Measurements from ENCODE around the gene GREB1L. TPM values are rescaled to one million over a fixed set of nuclear protein-coding genes. Genes with fewer than 3 reads are reported as not detected.

Gene GREB1L
- total RNA-seq, 1 donor from 2014 or later: 0.70 TPM

DNA sequence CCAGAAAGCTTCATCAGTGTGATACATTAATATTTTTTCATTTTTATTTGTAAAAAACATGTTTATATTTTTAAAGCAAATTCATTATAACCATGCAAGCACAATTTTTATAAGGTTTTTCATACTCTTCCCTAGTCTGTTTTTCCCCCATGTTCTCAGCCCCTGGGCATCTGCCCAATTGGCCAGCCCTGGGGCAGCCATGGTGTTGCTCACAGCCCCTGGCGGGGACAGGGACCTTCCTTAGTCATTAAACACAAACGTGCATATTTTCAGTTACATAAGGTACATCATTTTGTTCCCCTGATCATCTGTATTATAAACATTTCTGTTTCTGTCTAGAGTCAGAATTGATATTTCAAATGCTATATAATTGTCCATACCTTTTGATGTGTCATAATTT, 208.5 kb downstream of the GREB1L start:
- Mint-ChIP-seq H3K4me3 (ENCODE audit: unreplicated experiment) (no peak overlapping the region), H3K4me1 (ENCODE audit: unreplicated experiment) (peaks cover 4% of the 10 kb centered on the region), H3K36me3 (ENCODE audit: unreplicated experiment) (no peaks in the 10 kb centered on the region), H3K9me3 (ENCODE audit: unreplicated experiment) (no peaks in the 10 kb centered on the region), H3K27ac (ENCODE audit: unreplicated experiment) (no peak overlapping the region), H3K27me3 (ENCODE audit: unreplicated experiment) (peaks cover 38% of the 10 kb centered on the region)
- TF ChIP-seq, protein P1, sequence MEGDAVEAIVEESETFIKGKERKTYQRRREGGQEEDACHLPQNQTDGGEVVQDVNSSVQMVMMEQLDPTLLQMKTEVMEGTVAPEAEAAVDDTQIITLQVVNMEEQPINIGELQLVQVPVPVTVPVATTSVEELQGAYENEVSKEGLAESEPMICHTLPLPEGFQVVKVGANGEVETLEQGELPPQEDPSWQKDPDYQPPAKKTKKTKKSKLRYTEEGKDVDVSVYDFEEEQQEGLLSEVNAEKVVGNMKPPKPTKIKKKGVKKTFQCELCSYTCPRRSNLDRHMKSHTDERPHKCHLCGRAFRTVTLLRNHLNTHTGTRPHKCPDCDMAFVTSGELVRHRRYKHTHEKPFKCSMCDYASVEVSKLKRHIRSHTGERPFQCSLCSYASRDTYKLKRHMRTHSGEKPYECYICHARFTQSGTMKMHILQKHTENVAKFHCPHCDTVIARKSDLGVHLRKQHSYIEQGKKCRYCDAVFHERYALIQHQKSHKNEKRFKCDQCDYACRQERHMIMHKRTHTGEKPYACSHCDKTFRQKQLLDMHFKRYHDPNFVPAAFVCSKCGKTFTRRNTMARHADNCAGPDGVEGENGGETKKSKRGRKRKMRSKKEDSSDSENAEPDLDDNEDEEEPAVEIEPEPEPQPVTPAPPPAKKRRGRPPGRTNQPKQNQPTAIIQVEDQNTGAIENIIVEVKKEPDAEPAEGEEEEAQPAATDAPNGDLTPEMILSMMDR (IDR thresholded peaks at IDR 0.05): no peak
- no peak for DNase-seq (ENCODE audit: extremely low spot score, unreplicated experiment)

DNA sequence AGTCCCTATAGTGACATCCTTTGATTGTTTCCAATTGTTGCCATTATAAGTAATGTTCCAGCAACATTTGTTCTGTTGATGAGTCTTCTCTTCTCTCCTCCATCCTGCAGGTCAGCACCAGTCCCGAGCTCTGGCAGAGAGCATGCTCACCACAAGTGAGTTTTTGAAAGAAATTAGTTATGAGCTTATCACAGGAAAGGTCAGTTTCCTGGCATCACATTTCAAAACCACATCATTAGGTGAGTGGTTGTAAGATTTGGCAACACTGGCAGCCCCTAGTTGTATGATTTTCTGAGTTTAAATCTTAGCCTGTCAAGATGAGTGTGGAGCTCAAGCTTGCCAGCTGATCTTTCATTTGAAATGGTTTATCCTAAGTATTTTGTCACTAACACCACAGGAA, 208.9 kb downstream of the GREB1L start:
- H3K9me3 Mint-ChIP-seq (ENCODE audit: unreplicated experiment): no peaks in the 10 kb centered on the region
- H3K36me3 Mint-ChIP-seq (ENCODE audit: unreplicated experiment): no peaks in the 10 kb centered on the region
- H3K4me1 Mint-ChIP-seq (ENCODE audit: unreplicated experiment): peaks cover 4% of the 10 kb centered on the region
- no peak overlapping the region for H3K27ac Mint-ChIP-seq (ENCODE audit: unreplicated experiment)
- DNase-seq (ENCODE audit: extremely low spot score, unreplicated experiment): no peak
- no peak overlapping the region for H3K4me3 Mint-ChIP-seq (ENCODE audit: unreplicated experiment)
- peaks cover 38% of the 10 kb centered on the region for H3K27me3 Mint-ChIP-seq (ENCODE audit: unreplicated experiment)
- TF ChIP-seq, protein P1 (IDR thresholded peaks at IDR 0.05): no peak

DNA sequence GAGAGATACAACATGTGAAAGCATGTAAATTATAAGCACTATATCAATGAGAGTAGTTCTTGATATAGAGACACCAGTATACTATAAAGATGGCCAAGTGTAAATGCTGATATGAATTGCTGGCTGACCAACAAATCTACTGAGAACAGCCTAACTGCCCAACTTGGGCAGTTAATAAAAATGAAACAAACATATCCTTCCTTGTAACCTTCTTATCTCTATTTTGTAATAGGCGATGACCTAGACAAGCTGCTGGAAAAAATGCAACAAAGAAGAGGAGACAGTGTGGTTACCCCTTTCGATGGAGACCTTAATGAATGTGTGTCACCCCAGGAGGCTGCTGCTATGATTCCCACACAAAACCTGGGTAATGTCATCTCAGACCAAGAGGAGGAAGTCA, 209.8 kb downstream of the GREB1L start:
- Mint-ChIP-seq H3K4me3 (ENCODE audit: unreplicated experiment) (no peak overlapping the region), H3K36me3 (ENCODE audit: unreplicated experiment) (no peaks in the 10 kb centered on the region), H3K4me1 (ENCODE audit: unreplicated experiment) (peaks cover 5% of the 10 kb centered on the region), H3K9me3 (ENCODE audit: unreplicated experiment) (no peaks in the 10 kb centered on the region), H3K27ac (ENCODE audit: unreplicated experiment) (no peak overlapping the region), H3K27me3 (ENCODE audit: unreplicated experiment) (peaks cover 38% of the 10 kb centered on the region)
- DNase-seq (ENCODE audit: extremely low spot score, unreplicated experiment): no peak
- TF ChIP-seq, protein P1 (IDR thresholded peaks at IDR 0.05): no peak

DNA sequence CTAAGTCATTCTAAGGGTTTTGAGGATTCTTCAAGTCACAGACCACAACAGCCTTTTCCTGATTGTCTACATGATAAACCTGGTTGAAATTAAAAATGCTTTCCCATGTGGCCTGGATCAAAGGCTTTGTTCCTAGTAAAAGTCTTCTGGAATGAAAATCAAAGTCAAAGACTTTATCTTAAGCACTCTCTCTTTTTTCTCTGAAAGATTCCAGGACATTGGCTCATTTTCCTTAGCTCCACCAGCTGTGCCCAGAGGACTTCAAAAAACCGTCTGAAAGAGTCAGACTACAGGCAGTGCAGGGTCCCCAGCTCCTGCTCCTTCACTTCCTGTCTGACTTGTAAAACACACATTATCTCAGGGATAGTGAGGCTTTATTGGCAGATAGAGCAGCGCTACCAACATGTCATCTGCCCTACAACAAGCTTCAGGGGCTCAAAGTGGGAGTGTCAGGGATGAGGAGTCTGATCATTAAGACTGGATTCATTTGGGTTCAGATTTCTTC, 210.3 kb downstream of the GREB1L start:
- Mint-ChIP-seq H3K27ac (ENCODE audit: unreplicated experiment) (no peak overlapping the region), H3K36me3 (ENCODE audit: unreplicated experiment) (no peaks in the 10 kb centered on the region), H3K27me3 (ENCODE audit: unreplicated experiment) (peaks cover 38% of the 10 kb centered on the region), H3K4me1 (ENCODE audit: unreplicated experiment) (peaks cover 7% of the 10 kb centered on the region), H3K4me3 (ENCODE audit: unreplicated experiment) (no peak overlapping the region), H3K9me3 (ENCODE audit: unreplicated experiment) (no peaks in the 10 kb centered on the region)
- TF ChIP-seq, protein P1 (IDR thresholded peaks at IDR 0.05): no peak
- DNase-seq (ENCODE audit: extremely low spot score, unreplicated experiment): no peak

DNA sequence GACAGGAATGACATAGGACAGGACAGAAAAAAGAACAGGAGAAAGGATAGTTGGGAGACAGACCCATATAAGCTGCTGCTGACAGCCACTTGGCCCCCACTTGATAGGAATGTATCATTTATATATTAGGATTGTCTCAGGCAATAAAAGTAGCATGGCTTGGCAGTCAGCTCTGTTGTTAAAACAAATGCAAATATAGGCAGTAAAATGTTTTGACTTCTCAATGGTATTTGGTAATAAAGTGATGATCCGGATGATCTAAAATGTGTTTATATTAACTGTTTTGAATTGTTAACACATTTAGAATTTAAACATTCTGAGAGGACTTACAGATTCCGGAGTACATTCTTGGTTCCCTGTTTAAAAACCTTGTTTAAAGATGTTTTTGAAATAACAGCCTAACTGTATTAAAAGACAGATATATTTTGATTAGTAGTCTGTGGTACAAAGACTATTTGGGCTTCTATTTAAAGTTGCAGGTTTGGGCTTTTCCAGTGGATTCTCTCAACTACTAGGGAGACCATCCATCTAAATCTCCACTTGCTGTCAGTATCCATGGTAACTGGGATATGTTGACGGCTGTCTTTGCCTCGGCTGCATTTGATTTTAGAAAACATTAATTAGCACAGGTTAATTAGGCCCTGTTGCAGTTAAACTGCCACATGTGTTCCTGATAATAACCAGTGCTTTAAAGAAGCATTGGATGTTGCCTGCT, 210.9 kb downstream of the GREB1L start:
- Mint-ChIP-seq H3K36me3 (ENCODE audit: unreplicated experiment) (no peaks in the 10 kb centered on the region), H3K4me3 (ENCODE audit: unreplicated experiment) (no peak overlapping the region), H3K9me3 (ENCODE audit: unreplicated experiment) (no peaks in the 10 kb centered on the region), H3K4me1 (ENCODE audit: unreplicated experiment) (peaks cover 11% of the 10 kb centered on the region), H3K27ac (ENCODE audit: unreplicated experiment) (no peak overlapping the region), H3K27me3 (ENCODE audit: unreplicated experiment) (peaks cover 38% of the 10 kb centered on the region)
- DNase-seq (ENCODE audit: extremely low spot score, unreplicated experiment): no peak
- TF ChIP-seq, protein P1 (IDR thresholded peaks at IDR 0.05): no peak

Measured in osteocyte (in vitro differentiated cells).